H1 (cell line): ENCODE measurements around the gene TEX2. TPM values are rescaled to one million over a fixed set of nuclear protein-coding genes. Genes with fewer than 3 reads are reported as not detected.

Experiments
- CTCF ChIA-PET: fragments of 300-600 bp; sonication (Branson Sonifier 250); formaldehyde crosslinking; loops from one replicate; lab custom pipeline; 2021; ENCODE audit not compliant: partially characterized antibody; lab: Charles Lee
- POLR2A ChIA-PET: fragments of 300-600 bp; sonication (Branson Sonifier 250); formaldehyde crosslinking; loops from one replicate; lab custom pipeline; 2021; ENCODE audit warnings: inconsistent platforms; ENCODE audit not compliant: partially characterized antibody; lab: Charles Lee
- DNase-seq, 2 experiments: peaks; one replicate each; pipeline versions ENCODE4 v3.0.0 to v3.0.0-alpha.2; 2010 to 2022; ENCODE audit warnings: low spot score in 2 of 2, low read depth in 1 of 2, mixed read lengths in 1 of 2
- FAIRE-seq: peaks from 2 replicates; lab custom pipeline; 2011; peaks lifted over from hg19 to GRCh38; lab: Jason Lieb, UNC
- H2AFZ ChIP-seq: 2 replicates; pipeline ENCODE4 v1.8.1; 2012; ENCODE audit warnings: low read length, inconsistent platforms
- H2AK5ac ChIP-seq: 2 replicates; pipeline ENCODE4 v1.6.1; 2013; ENCODE audit warnings: low read depth, low read length
- H2BK120ac ChIP-seq: replicated peaks from 2 replicates; pipeline ENCODE3; 2013; ENCODE audit warnings: low read depth, low read length, inconsistent platforms
- H2BK12ac ChIP-seq: 2 replicates; pipeline ENCODE4 v1.6.1; 2013; ENCODE audit warnings: low read depth, low read length
- H2BK15ac ChIP-seq: 2 replicates; pipeline ENCODE4 v1.6.1; 2013; ENCODE audit warnings: low read length
- H2BK20ac ChIP-seq: 2 replicates; pipeline ENCODE4 v1.6.1; 2013; ENCODE audit warnings: low read length
- H2BK5ac ChIP-seq: 2 replicates; pipeline ENCODE4 v1.6.1; 2013; ENCODE audit warnings: low read depth, low read length
- H3K14ac ChIP-seq: 2 replicates; pipeline ENCODE4 v1.6.1; 2013; ENCODE audit warnings: inconsistent platforms; ENCODE audit not compliant: insufficient read length
- H3K18ac ChIP-seq: 2 replicates; pipeline ENCODE4 v1.6.1; 2013; ENCODE audit warnings: low read length; ENCODE audit errors: extremely low read depth
- H3K23ac ChIP-seq: 2 replicates; pipeline ENCODE4 v1.6.1; 2013; ENCODE audit warnings: inconsistent platforms; ENCODE audit not compliant: insufficient read length
- H3K23me2 ChIP-seq: 2 replicates; pipeline ENCODE4 v1.6.1; 2013; ENCODE audit warnings: low read depth, low read length
- H3K27ac ChIP-seq: 2 replicates; pipeline ENCODE4 v1.6.1; 2011; ENCODE audit warnings: low read depth, low read length, inconsistent platforms
- H3K27me3 ChIP-seq, 4 experiments: replicated peaks in 1 of 4; 1 replicate in 1 of 4; 2 replicates in 3 of 4; pipeline versions ENCODE4 v1.6.1 to v1.8.1; 2011 to 2013; ENCODE audit warnings: low read length in 3 of 4, mild to moderate bottlenecking in 3 of 4, inconsistent platforms in 2 of 4, mixed read lengths in 2 of 4, moderate library complexity in 1 of 4; ENCODE audit not compliant: control insufficient read depth in 3 of 4, insufficient read depth in 3 of 4; ENCODE audit errors: extremely low read depth in 1 of 4
- H3K36me3 ChIP-seq, 4 experiments: 2 replicates each; pipeline versions ENCODE4 v1.6.1 to v1.8.1; 2011 to 2013; ENCODE audit warnings: mild to moderate bottlenecking in 4 of 4, low read length in 3 of 4, moderate library complexity in 2 of 4, control low read depth in 1 of 4, inconsistent platforms in 1 of 4; ENCODE audit not compliant: insufficient read depth in 4 of 4, control insufficient read depth in 2 of 4
- H3K4ac ChIP-seq: replicated peaks from 2 replicates; pipeline ENCODE3; 2013; ENCODE audit warnings: low read length, low read depth, mixed read lengths, inconsistent platforms; ENCODE audit not compliant: insufficient read length
- H3K4me1 ChIP-seq, 4 experiments: replicated peaks in 1 of 4; 1 replicate in 1 of 4; 2 replicates in 3 of 4; pipeline versions ENCODE4 v1.6.1 to v1.8.1; 2011 to 2013; ENCODE audit warnings: low read length in 3 of 4, inconsistent platforms in 2 of 4, mixed read lengths in 1 of 4; ENCODE audit not compliant: insufficient read depth in 4 of 4, control insufficient read depth in 3 of 4
- H3K4me2 ChIP-seq, 2 experiments: 2 replicates each; pipeline versions ENCODE4 v1.6.1 to v1.8.1; 2011 to 2013; ENCODE audit warnings: low read depth in 2 of 2, low read length in 2 of 2, control low read depth in 1 of 2, inconsistent platforms in 1 of 2, mild to moderate bottlenecking in 1 of 2; ENCODE audit not compliant: insufficient read depth in 1 of 2
- H3K4me3 ChIP-seq, 4 experiments: fragments of 200-600, 300-600 bp in 1 of 4; sonication (generic), shearing (Covaris generic), sonication (Bioruptor Twin) in 1 of 4; 2 replicates each; pipeline versions ENCODE4 v1.5.1 to v1.8.1; 2011 to 2016; ENCODE audit warnings: low read length in 4 of 4, low read depth in 3 of 4, control low read depth in 2 of 4, inconsistent platforms in 2 of 4, mild to moderate bottlenecking in 2 of 4, mixed read lengths in 1 of 4, moderate library complexity in 1 of 4; ENCODE audit not compliant: insufficient read depth in 2 of 4; ENCODE audit errors: extremely low read depth in 1 of 4
- H3K56ac ChIP-seq: replicated peaks from 2 replicates; pipeline ENCODE3; 2013; ENCODE audit warnings: low read depth, mild to moderate bottlenecking, mixed read lengths, low read length, inconsistent platforms; ENCODE audit not compliant: insufficient read length
- H3K79me1 ChIP-seq: 2 replicates; pipeline ENCODE4 v1.6.1; 2013; ENCODE audit warnings: low read depth, low read length, control low read depth
- H3K79me2 ChIP-seq, 2 experiments: 2 replicates each; pipeline versions ENCODE4 v1.6.1 to v1.8.1; 2012 to 2013; ENCODE audit warnings: low read length in 2 of 2, mild to moderate bottlenecking in 2 of 2, inconsistent platforms in 1 of 2; ENCODE audit not compliant: insufficient read depth in 2 of 2, control insufficient read depth in 1 of 2
- H3K9ac ChIP-seq, 4 experiments: replicated peaks in 1 of 4; 1 replicate in 1 of 4; 2 replicates in 3 of 4; pipeline versions ENCODE4 v1.6.1 to v1.8.1; 2011 to 2013; ENCODE audit warnings: low read depth in 3 of 4, low read length in 3 of 4, control low read depth in 2 of 4, mild to moderate bottlenecking in 2 of 4, moderate library complexity in 2 of 4, inconsistent platforms in 1 of 4; ENCODE audit errors: extremely low read depth in 1 of 4
- H3K9me3 ChIP-seq, 2 experiments: 2 replicates each; pipeline versions ENCODE4 v1.6.1 to v1.8.1; 2012 to 2013; ENCODE audit warnings: mild to moderate bottlenecking in 2 of 2, moderate library complexity in 2 of 2, control low read depth in 1 of 2, inconsistent platforms in 1 of 2, low read depth in 1 of 2, low read length in 1 of 2, mixed read lengths in 1 of 2; ENCODE audit not compliant: insufficient read depth in 2 of 2
- H4K20me1 ChIP-seq, 2 experiments: replicated peaks in 1 of 2; 2 replicates each; pipeline versions ENCODE3 to v1.8.1; 2011 to 2013; ENCODE audit warnings: inconsistent platforms in 2 of 2, low read length in 2 of 2, mild to moderate bottlenecking in 1 of 2; ENCODE audit not compliant: insufficient read depth in 2 of 2, control insufficient read depth in 1 of 2
- H4K5ac ChIP-seq: 2 replicates; pipeline ENCODE4 v1.6.1; 2013; ENCODE audit warnings: low read length, low read depth, mixed read lengths, inconsistent platforms; ENCODE audit not compliant: insufficient read length
- H4K8ac ChIP-seq: 2 replicates; pipeline ENCODE4 v1.8.0; 2013; ENCODE audit warnings: mild to moderate bottlenecking, moderate library complexity, low read length, inconsistent platforms; ENCODE audit not compliant: insufficient read depth; ENCODE audit errors: extremely low read depth
- H4K91ac ChIP-seq: replicated peaks from 2 replicates; pipeline ENCODE3; 2013; ENCODE audit warnings: low read length, mixed read lengths, inconsistent platforms; ENCODE audit not compliant: insufficient read length
- ASH2L ChIP-seq: fragments of 200-600, 300-600 bp; sonication (generic); IDR thresholded peaks from one replicate; pipeline ENCODE4 v1.7.1; 2017; ENCODE audit warnings: low read length
- BRCA1 ChIP-seq: IDR thresholded peaks from 2 replicates; pipeline ENCODE4 v1.6.1; 2012; ENCODE audit warnings: low read depth, low read length, improper control_type of control experiment
- GABPA ChIP-seq: IDR thresholded peaks from 2 replicates; pipeline ENCODE4 v1.6.1; 2011; ENCODE audit warnings: mild to moderate bottlenecking, low read length, moderate library complexity, borderline replicate concordance; ENCODE audit not compliant: insufficient read depth
- KDM1A ChIP-seq: fragments of 200-600, 300-600 bp; sonication (generic); IDR thresholded peaks from 2 replicates; pipeline ENCODE4 v1.7.1; 2016; ENCODE audit warnings: mild to moderate bottlenecking, low read length, borderline replicate concordance
- PHF8 ChIP-seq: fragments of 200-600 bp; sonication (generic); conservative IDR thresholded peaks from 2 replicates; pipeline ENCODE4 v1.7.1; 2012; ENCODE audit warnings: low read depth, mild to moderate bottlenecking, inconsistent platforms, low read length, moderate library complexity
- POU5F1 ChIP-seq: IDR thresholded peaks from 2 replicates; pipeline ENCODE4 v1.6.1; 2011; ENCODE audit warnings: low read depth, mild to moderate bottlenecking, low read length, moderate library complexity
- SP4 ChIP-seq: IDR thresholded peaks from 2 replicates; pipeline ENCODE4 v1.6.1; 2012; ENCODE audit warnings: low read length, inconsistent platforms
- WGBS, 2 experiments: shearing (Covaris generic) in 1 of 2; methylation state at CpG; one replicate each; pipeline versions ENCODE4 v1.1.6 to v1.1.7; 2013 to 2015; ENCODE audit warnings: low lambda C conversion rate in 2 of 2, mixed read lengths in 2 of 2, inconsistent platforms in 1 of 2, low coverage in 1 of 2, missing lambda C conversion rate in 1 of 2; ENCODE audit not compliant: insufficient replicate concordance in 2 of 2, insufficient coverage in 1 of 2, insufficient read length in 1 of 2; ENCODE audit errors: extremely low coverage in 1 of 2, missing lambda C conversion rate in 1 of 2; 5-methylcytosine and 5-hydroxymethylcytosine counted together
- polyA plus RNA-seq, 7 experiments: library from polyadenylated mRNA; depleted of rRNA in 3 of 7; stranded (reverse) in 5 of 7; unstranded in 2 of 7; fragments of >200 nt in 5 of 7; fragments of 200-250 nt in 2 of 7; gene quantifications; 1 replicate in 5 of 7; 2 replicates in 1 of 7; 4 replicates in 1 of 7; pipeline versions ENCODE4 v1.2.1 to v1.2.3, GENCODE V29; 2011 to 2013; ENCODE audit warnings: missing spikeins in 2 of 7, mixed read lengths in 2 of 7
- total RNA-seq: library from RNA; stranded (reverse); fragmentation: NEBNext Ultra II Directional; extraction: Animal tissue kit (Norgen Biotek cat#: 25700); gene quantifications from 2 replicates; pipeline ENCODE4 v1.2.1, GENCODE V29; 2021

Gene TEX2
- total and polyA plus RNA-seq, 2 of the 8 experiments (the other 6 are each of a cell fraction or from before 2014, with no cell fraction given) = 6.1 to 15.6 TPM

DNA sequence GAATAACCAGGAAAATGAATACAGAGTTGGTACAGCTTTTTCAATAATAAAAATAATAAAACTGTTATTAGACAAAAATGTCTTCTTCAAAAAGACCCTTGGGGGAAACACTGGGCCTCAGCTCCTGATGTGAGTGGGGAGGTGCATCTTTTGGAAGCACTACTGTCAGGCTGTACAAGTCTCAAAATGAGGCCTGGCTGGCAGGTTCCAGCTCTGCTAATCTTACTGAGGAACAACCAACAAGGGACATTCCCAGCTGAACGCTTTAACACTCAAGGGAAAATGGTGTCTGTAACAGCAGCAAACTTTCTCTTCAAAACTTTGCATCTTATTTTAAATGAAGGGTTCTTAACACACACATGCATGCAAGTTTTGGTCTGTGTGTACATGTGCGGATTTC is 19.7 kb downstream of the TEX2 start:
- Histone ChIP-seq H4K8ac (no peak overlapping the region), H3K23ac (no peak overlapping the region), H4K20me1 (no peaks in the 10 kb centered on the region), H3K27me3 (no peaks in the 10 kb centered on the region), H2BK12ac (no peak overlapping the region), H3K4me3 (no peak overlapping the region), H3K9me3 (no peaks in the 10 kb centered on the region), H3K79me1 (peaks cover 2% of the 10 kb centered on the region), H2BK5ac (no peak overlapping the region), H3K9ac (no peak overlapping the region), H3K79me2 (no peaks in the 10 kb centered on the region), H2BK120ac (no peak overlapping the region), H3K23me2 (no peaks in the 10 kb centered on the region), H2BK20ac (no peak overlapping the region), H3K27ac (no peak overlapping the region), H2BK15ac (no peak overlapping the region), H3K36me3 (no peaks in the 10 kb centered on the region), H2AFZ (no peak overlapping the region), H3K14ac (no peak overlapping the region), H3K4me2 (no peak overlapping the region), H4K5ac (no peak overlapping the region), H3K4me1 (peaks cover 0 to 4% (median 3%) of the 10 kb centered on the region in 4 experiments; a peak in 4 of 7 replicates), H3K56ac (no peak overlapping the region), H4K91ac (no peak overlapping the region), H2AK5ac (no peak overlapping the region), H3K4ac (no peak overlapping the region), H3K18ac (no peak overlapping the region)
- ChIA-PET POLR2A (no interaction called here), CTCF (interaction anchor here (0.7 kb wide), 1 partner anchor 178 kb away, joined by 3 read pairs; no protein-coding TSS in a partner anchor)
- DNase-seq (no peak), FAIRE-seq (no peak)
- 89% methylated on average over 2 of the region's 2 CpGs; no CpG with 5 or more reads in 1 of the 2 experiments for WGBS, 2 experiments
- no peak for TF ChIP-seq POU5F1
- TF ChIP-seq SP4 = no peak
- TF ChIP-seq KDM1A = no peak
- TF ChIP-seq ASH2L = no peak
- no peak for TF ChIP-seq BRCA1
- no peak for TF ChIP-seq PHF8
- no peak for TF ChIP-seq GABPA
